OCI-LY1 (cell line): Measurements from ENCODE around the gene CHST7.
"Not testable (repeated sequence)": the region's sequence is repeated elsewhere in the genome, so short reads cannot be mapped to it uniquely, and the experiment has no call there.

Experiments used
- EZH2 ChIP-seq: fragments of 200-600 bp; sonication (generic), shearing (Covaris generic); IDR thresholded peaks from 2 replicates; pipeline ENCODE4 v1.8.0; 2017; ENCODE audit warnings: borderline replicate concordance, mixed run types, mild to moderate bottlenecking, antibody characterized with exemption, low read length, moderate library complexity, mixed read lengths
- TF ChIP-seq, protein P1 (sequence below): fragments of 200-600 bp; sonication (generic), shearing (Covaris generic); IDR thresholded peaks from 2 replicates; pipeline ENCODE4 v1.5.1; 2017; ENCODE audit warnings: mild to moderate bottlenecking, antibody characterized with exemption, low read length, moderate library complexity, mixed read lengths

- TF ChIP-seq, protein P1, sequence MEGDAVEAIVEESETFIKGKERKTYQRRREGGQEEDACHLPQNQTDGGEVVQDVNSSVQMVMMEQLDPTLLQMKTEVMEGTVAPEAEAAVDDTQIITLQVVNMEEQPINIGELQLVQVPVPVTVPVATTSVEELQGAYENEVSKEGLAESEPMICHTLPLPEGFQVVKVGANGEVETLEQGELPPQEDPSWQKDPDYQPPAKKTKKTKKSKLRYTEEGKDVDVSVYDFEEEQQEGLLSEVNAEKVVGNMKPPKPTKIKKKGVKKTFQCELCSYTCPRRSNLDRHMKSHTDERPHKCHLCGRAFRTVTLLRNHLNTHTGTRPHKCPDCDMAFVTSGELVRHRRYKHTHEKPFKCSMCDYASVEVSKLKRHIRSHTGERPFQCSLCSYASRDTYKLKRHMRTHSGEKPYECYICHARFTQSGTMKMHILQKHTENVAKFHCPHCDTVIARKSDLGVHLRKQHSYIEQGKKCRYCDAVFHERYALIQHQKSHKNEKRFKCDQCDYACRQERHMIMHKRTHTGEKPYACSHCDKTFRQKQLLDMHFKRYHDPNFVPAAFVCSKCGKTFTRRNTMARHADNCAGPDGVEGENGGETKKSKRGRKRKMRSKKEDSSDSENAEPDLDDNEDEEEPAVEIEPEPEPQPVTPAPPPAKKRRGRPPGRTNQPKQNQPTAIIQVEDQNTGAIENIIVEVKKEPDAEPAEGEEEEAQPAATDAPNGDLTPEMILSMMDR = not testable (repeated sequence)
- TF ChIP-seq EZH2 = not testable (repeated sequence)
Measured at GRCh38 chrX:46528640-46529039, 44.9 kb upstream of the CHST7 start.
